Neural cell (in vitro differentiated cells): ENCODE measurements around the gene HHATL. TPM values are rescaled to one million over a fixed set of nuclear protein-coding genes. Genes with fewer than 3 reads are reported as not detected.

Experiments used
- H2AFZ ChIP-seq: fragments of 200-600, 300-800 bp; sonication (generic), shearing (Covaris generic); 2 replicates; pipeline ENCODE4 v1.6.0; 2014; ENCODE audit warnings: low read depth, mild to moderate bottlenecking, antibody characterized with exemption, low read length, moderate library complexity
- H3F3A ChIP-seq: fragments of 200-600 bp; shearing (Covaris generic); 2 replicates; pipeline ENCODE4 v1.6.1; 2016; ENCODE audit warnings: mild to moderate bottlenecking, moderate library complexity, mixed read lengths, antibody characterized with exemption, low read length; ENCODE audit not compliant: insufficient read depth, poor library complexity, severe bottlenecking
- H3K27ac ChIP-seq: fragments of 200-600, 300-800 bp; sonication (generic), shearing (Covaris generic); 2 replicates; pipeline ENCODE4 v1.5.1; 2014; ENCODE audit warnings: mild to moderate bottlenecking, low read length, moderate library complexity
- H3K27me3 ChIP-seq: fragments of 300-800, 200-600 bp; sonication (generic), shearing (Covaris generic); 2 replicates; pipeline ENCODE4 v1.6.0; 2014; ENCODE audit warnings: mild to moderate bottlenecking, low read depth, low read length, moderate library complexity; ENCODE audit not compliant: insufficient read depth
- H3K36me3 ChIP-seq: fragments of 300-800, 200-600 bp; sonication (generic), shearing (Covaris generic); 2 replicates; pipeline ENCODE4 v1.5.1; 2014; ENCODE audit warnings: mild to moderate bottlenecking, antibody characterized with exemption, low read length, moderate library complexity; ENCODE audit not compliant: insufficient read depth
- H3K4me2 ChIP-seq: fragments of 300-800, 200-600 bp; sonication (generic), shearing (Covaris generic); 2 replicates; pipeline ENCODE4 v1.6.0; 2014; ENCODE audit warnings: mild to moderate bottlenecking, low read length
- H3K4me3 ChIP-seq: fragments of 300-800, 200-600 bp; sonication (generic), shearing (Covaris generic); 2 replicates; pipeline ENCODE4 v1.5.1; 2014; ENCODE audit warnings: mild to moderate bottlenecking, low read length, moderate library complexity
- H3K79me2 ChIP-seq: fragments of 200-600 bp; shearing (Covaris generic); replicated peaks from 2 replicates; pipeline ENCODE4 v1.6.0; 2014; ENCODE audit warnings: mild to moderate bottlenecking, low read length, moderate library complexity; ENCODE audit not compliant: insufficient read depth
- H3K9ac ChIP-seq: fragments of 300-800, 200-600 bp; sonication (generic), shearing (Covaris generic); 2 replicates; pipeline ENCODE4 v1.6.1; 2016; ENCODE audit warnings: mild to moderate bottlenecking, low read length, mixed read lengths
- H3K9me2 ChIP-seq: fragments of 200-600 bp; shearing (Covaris generic); 2 replicates; pipeline ENCODE4 v1.6.1; 2016; ENCODE audit warnings: mild to moderate bottlenecking, low read length, mixed read lengths; ENCODE audit not compliant: insufficient read depth
- H3K9me3 ChIP-seq: fragments of 200-600, 300-800 bp; sonication (generic), shearing (Covaris generic); 2 replicates; pipeline ENCODE4 v1.6.1; 2016; ENCODE audit warnings: mild to moderate bottlenecking, mixed run types, low read length, moderate library complexity, mixed read lengths
- H4K20me1 ChIP-seq: fragments of 200-600 bp; shearing (Covaris generic); 2 replicates; pipeline ENCODE4 v1.6.1; 2016; ENCODE audit warnings: mild to moderate bottlenecking, mixed run types; ENCODE audit not compliant: insufficient read depth
- CTCF ChIP-seq: fragments of 450-650 bp; IDR thresholded peaks from 2 replicates; pipeline ENCODE4 v1.5.1; 2014; ENCODE audit warnings: antibody characterized with exemption, mild to moderate bottlenecking, moderate library complexity; ENCODE audit not compliant: poor library complexity, severe bottlenecking
- EP300 ChIP-seq: fragments of 450-650 bp; conservative IDR thresholded peaks from 2 replicates; pipeline ENCODE4 v1.6.1; 2014; ENCODE audit warnings: antibody characterized with exemption, mild to moderate bottlenecking, moderate library complexity; ENCODE audit not compliant: poor library complexity, severe bottlenecking
- EZH2 ChIP-seq: fragments of 200-600, 300-800 bp; shearing (Covaris generic), sonication (generic); IDR thresholded peaks from 2 replicates; pipeline ENCODE4 v1.6.1; 2014; ENCODE audit warnings: antibody characterized with exemption, low read length, borderline replicate concordance, mild to moderate bottlenecking; ENCODE audit not compliant: insufficient read depth, poor library complexity, severe bottlenecking
- MXI1 ChIP-seq: fragments of 450-650 bp; conservative IDR thresholded peaks from 2 replicates; pipeline ENCODE4 v1.6.1; 2014; ENCODE audit warnings: antibody characterized with exemption, mild to moderate bottlenecking; ENCODE audit not compliant: poor library complexity, severe bottlenecking
- POLR2AphosphoS5 ChIP-seq: IDR thresholded peaks from 2 replicates; pipeline ENCODE4 v1.6.1; 2012
- RAD21 ChIP-seq: fragments of 450-650 bp; conservative IDR thresholded peaks from 2 replicates; pipeline ENCODE4 v1.6.1; 2014; ENCODE audit warnings: antibody characterized with exemption, mild to moderate bottlenecking, moderate library complexity
- REST ChIP-seq: IDR thresholded peaks from 2 replicates; pipeline ENCODE4 v1.6.1; 2012; ENCODE audit warnings: borderline replicate concordance
- SMC3 ChIP-seq: fragments of 450-650 bp; conservative IDR thresholded peaks from 2 replicates; pipeline ENCODE4 v1.6.1; 2014; ENCODE audit warnings: antibody characterized with exemption, mild to moderate bottlenecking, moderate library complexity; ENCODE audit not compliant: poor library complexity
- TAF1 ChIP-seq: IDR thresholded peaks from 2 replicates; pipeline ENCODE4 v1.6.1; 2012; ENCODE audit warnings: low read depth
- polyA plus RNA-seq: library from polyadenylated mRNA; depleted of rRNA; stranded (reverse); fragments of >200 nt; gene quantifications from 2 replicates; pipeline ENCODE4 v1.2.3, GENCODE V29; 2014

The HHATL gene
- polyA plus RNA-seq, 1 donor from 2014 or later, result not detected

- no peak for TF ChIP-seq EZH2
- TF ChIP-seq TAF1, result no peak
- TF ChIP-seq REST, result no peak
- no peak for TF ChIP-seq EP300
- TF ChIP-seq POLR2AphosphoS5, result no peak
- TF ChIP-seq CTCF, result no peak
- TF ChIP-seq MXI1, result no peak
- TF ChIP-seq SMC3, result no peak
- TF ChIP-seq RAD21, result no peak
- Histone ChIP-seq H3K4me3 (no peak overlapping the region), H4K20me1 (no peaks in the 10 kb centered on the region), H3K36me3 (no peaks in the 10 kb centered on the region), H3K27ac (no peak overlapping the region), H3K9ac (no peak overlapping the region), H3K79me2 (no peaks in the 10 kb centered on the region), H3K9me2 (no peaks in the 10 kb centered on the region), H3K9me3 (no peaks in the 10 kb centered on the region), H3K4me2 (no peak overlapping the region), H3F3A (no peaks in the 10 kb centered on the region), H3K27me3 (no peaks in the 10 kb centered on the region), H2AFZ (no peak overlapping the region)
Measured at GRCh38 chr3:42736081-42736480, 33.5 kb upstream of the HHATL start.

- no peaks in the 10 kb centered on the region for H3K27me3 ChIP-seq
- no peaks in the 10 kb centered on the region for H3K9me2 ChIP-seq
- H3K36me3 ChIP-seq, result no peaks in the 10 kb centered on the region
- no peaks in the 10 kb centered on the region for H3K9me3 ChIP-seq
- H3K9ac ChIP-seq, result no peak overlapping the region
- no peaks in the 10 kb centered on the region for H4K20me1 ChIP-seq
- TF ChIP-seq EZH2, result no peak
- TF ChIP-seq SMC3, result no peak
- no peak for TF ChIP-seq MXI1
- TF ChIP-seq REST, result no peak
- no peak for TF ChIP-seq RAD21
- no peak for TF ChIP-seq EP300
- TF ChIP-seq POLR2AphosphoS5, result no peak
- TF ChIP-seq TAF1, result no peak
- no peak for TF ChIP-seq CTCF
- H3K27ac ChIP-seq, result no peak overlapping the region
- no peak overlapping the region for H2AFZ ChIP-seq
- no peaks in the 10 kb centered on the region for H3F3A ChIP-seq
- H3K4me2 ChIP-seq, result no peak overlapping the region
- no peak overlapping the region for H3K4me3 ChIP-seq
- no peaks in the 10 kb centered on the region for H3K79me2 ChIP-seq
Measured at GRCh38 chr3:42735615-42736014, 33.0 kb upstream of the HHATL start.
